Activated CD8-positive, alpha-beta T cell treated with anti-CD3 and anti-CD28 coated beads, Interleukin-2, amount 10 ng/mL, durations not matched to agents 7 days and 5 days (primary cell): ENCODE measurements around the gene XK. TPM values are rescaled to one million over a fixed set of nuclear protein-coding genes. Genes with fewer than 3 reads are reported as not detected.

ENCODE experiments used
- ATAC-seq: fragments of 150-1000 bp; cut with Tn5 transposase; one replicate; pipeline ENCODE4 v1.10.0; 2021; ENCODE audit warnings: moderate library complexity
- CTCF ChIA-PET: fragments of 350-600 bp; sonication (Branson Sonifier 250); formaldehyde crosslinking; loops from one replicate; lab custom pipeline; 2021; ENCODE audit warnings: antibody characterized with exemption; lab: Charles Lee
- POLR2A ChIA-PET: fragments of 350-600 bp; sonication (Branson Sonifier 250); formaldehyde crosslinking; loops from one replicate; lab custom pipeline; 2021; ENCODE audit warnings: antibody characterized with exemption; lab: Charles Lee
- DNase-seq: peaks from one replicate; pipeline ENCODE4 v3.0.0-alpha.2; 2020
- H3K27ac Mint-ChIP-seq: one replicate; pipeline ENCODE4 v1.8.0; 2021; ENCODE audit warnings: mild to moderate bottlenecking, mixed read lengths
- H3K27me3 Mint-ChIP-seq: one replicate; pipeline ENCODE4 v1.8.0; 2021; ENCODE audit warnings: low read depth, mixed read lengths
- H3K36me3 Mint-ChIP-seq: one replicate; pipeline ENCODE4 v1.8.0; 2021; ENCODE audit warnings: low read depth, mixed read lengths
- H3K4me1 Mint-ChIP-seq: one replicate; pipeline ENCODE4 v1.8.0; 2021; ENCODE audit warnings: low read depth, mixed read lengths
- H3K4me3 Mint-ChIP-seq: one replicate; pipeline ENCODE4 v1.8.0; 2021; ENCODE audit warnings: mild to moderate bottlenecking, mixed read lengths
- H3K9me3 Mint-ChIP-seq: one replicate; pipeline ENCODE4 v1.8.0; 2022; ENCODE audit warnings: mixed read lengths; ENCODE audit not compliant: insufficient read depth
- total RNA-seq, 2 experiments: library from RNA; stranded (reverse); gene quantifications; one replicate each; pipeline ENCODE4 v1.2.3, GENCODE V29; 2021

XK gene
- total RNA-seq, 2 experiments from 2014 or later, result not detected

- ChIA-PET CTCF (no interaction called here), POLR2A (no interaction called here)
- DNase-seq (no peak), ATAC-seq (no peak)
- H3K36me3 Mint-ChIP-seq, result no peaks in the 10 kb centered on the region
- H3K4me3 Mint-ChIP-seq, result no peak overlapping the region
- H3K9me3 Mint-ChIP-seq, result no peaks in the 10 kb centered on the region
- H3K27ac Mint-ChIP-seq, result no peak overlapping the region
- H3K27me3 Mint-ChIP-seq, result peaks cover 9% of the 10 kb centered on the region
- H3K4me1 Mint-ChIP-seq, result peaks cover 5% of the 10 kb centered on the region
Measured at GRCh38 chrX:37684973-37685372, 618 bp upstream of the XK start.

GRCh38 chrX:37686369-37686995 is 891 bp downstream of the XK start:
- peak overlapping the region; percentile 57 for H3K4me3 Mint-ChIP-seq
- no peak overlapping the region for H3K27ac Mint-ChIP-seq
- no peaks in the 10 kb centered on the region for H3K9me3 Mint-ChIP-seq
- peaks cover 5% of the 10 kb centered on the region for H3K4me1 Mint-ChIP-seq
- ATAC-seq (no peak), DNase-seq (no peak)
- ChIA-PET POLR2A (no interaction called here), CTCF (interaction anchor here (1.0 kb wide), 1 partner anchor 59 kb away, joined by 3 read pairs; no protein-coding TSS in a partner anchor)
- H3K27me3 Mint-ChIP-seq, result peaks cover 9% of the 10 kb centered on the region
- H3K36me3 Mint-ChIP-seq, result no peaks in the 10 kb centered on the region

- POLR2A ChIA-PET, result no interaction called here
Measured at GRCh38 chrX:37686996-37687395, 1.4 kb downstream of the XK start.

GRCh38 chrX:37690119-37690518 is 4.5 kb downstream of the XK start:
- Mint-ChIP-seq H3K9me3 (no peaks in the 10 kb centered on the region), H3K4me3 (no peak overlapping the region), H3K4me1 (peaks cover 5% of the 10 kb centered on the region), H3K27ac (no peak overlapping the region), H3K27me3 (peaks cover 10% of the 10 kb centered on the region), H3K36me3 (no peaks in the 10 kb centered on the region)
- ATAC-seq (no peak), DNase-seq (no peak)
- CTCF ChIA-PET, result no interaction called here
- POLR2A ChIA-PET, result no interaction called here

More at GRCh38 chrX:37686996-37687395, 1.4 kb downstream of the XK start:
- Mint-ChIP-seq H3K4me1 (peaks cover 5% of the 10 kb centered on the region), H3K36me3 (no peaks in the 10 kb centered on the region), H3K27me3 (peaks cover 9% of the 10 kb centered on the region), H3K9me3 (no peaks in the 10 kb centered on the region), H3K27ac (no peak overlapping the region), H3K4me3 (no peak overlapping the region)
- DNase-seq, result no peak
- CTCF ChIA-PET, result interaction anchor here (1.0 kb wide), 1 partner anchor 59 kb away, joined by 3 read pairs; no protein-coding TSS in a partner anchor
- no peak for ATAC-seq

- H3K36me3 Mint-ChIP-seq, result no peaks in the 10 kb centered on the region
- no peaks in the 10 kb centered on the region for H3K9me3 Mint-ChIP-seq
- no peak for ATAC-seq
- H3K4me3 Mint-ChIP-seq, result no peak overlapping the region
- no peak overlapping the region for H3K27ac Mint-ChIP-seq
- no peaks in the 10 kb centered on the region for H3K4me1 Mint-ChIP-seq
- ChIA-PET POLR2A (no interaction called here), CTCF (no interaction called here)
- peaks cover 2% of the 10 kb centered on the region for H3K27me3 Mint-ChIP-seq
- DNase-seq, result no peak
Measured at GRCh38 chrX:37692918-37693317, 7.3 kb downstream of the XK start.

GRCh38 chrX:37697169-37697760 is 11.7 kb downstream of the XK start:
- H3K9me3 Mint-ChIP-seq, result no peaks in the 10 kb centered on the region
- no peak for DNase-seq
- H3K27me3 Mint-ChIP-seq, result peaks cover 2% of the 10 kb centered on the region
- no peaks in the 10 kb centered on the region for H3K36me3 Mint-ChIP-seq
- H3K27ac Mint-ChIP-seq, result no peak overlapping the region
- CTCF ChIA-PET, result no interaction called here
- POLR2A ChIA-PET, result no interaction called here
- H3K4me3 Mint-ChIP-seq, result no peak overlapping the region
- ATAC-seq, result no peak
- no peaks in the 10 kb centered on the region for H3K4me1 Mint-ChIP-seq

GRCh38 chrX:37701588-37701987 is 16.0 kb downstream of the XK start:
- POLR2A ChIA-PET, result no interaction called here
- no peaks in the 10 kb centered on the region for H3K9me3 Mint-ChIP-seq
- ATAC-seq (no peak), DNase-seq (no peak)
- no peak overlapping the region for H3K4me3 Mint-ChIP-seq
- no peaks in the 10 kb centered on the region for H3K36me3 Mint-ChIP-seq
- no peak overlapping the region for H3K27ac Mint-ChIP-seq
- H3K27me3 Mint-ChIP-seq, result no peaks in the 10 kb centered on the region
- CTCF ChIA-PET, result no interaction called here
- no peaks in the 10 kb centered on the region for H3K4me1 Mint-ChIP-seq

GRCh38 chrX:37711991-37712390 is 26.4 kb downstream of the XK start:
- CTCF ChIA-PET, result no interaction called here
- H3K36me3 Mint-ChIP-seq, result no peaks in the 10 kb centered on the region
- POLR2A ChIA-PET, result no interaction called here
- DNase-seq (no peak), ATAC-seq (no peak)
- no peak overlapping the region for H3K4me3 Mint-ChIP-seq
- no peaks in the 10 kb centered on the region for H3K4me1 Mint-ChIP-seq
- no peaks in the 10 kb centered on the region for H3K27me3 Mint-ChIP-seq
- no peaks in the 10 kb centered on the region for H3K9me3 Mint-ChIP-seq
- H3K27ac Mint-ChIP-seq, result no peak overlapping the region

- no peak for ATAC-seq
- POLR2A ChIA-PET, result no interaction called here
Measured at GRCh38 chrX:37712458-37712857, 26.9 kb downstream of the XK start.

GRCh38 chrX:37714479-37714878 is 28.9 kb downstream of the XK start:
- ATAC-seq (no peak), DNase-seq (no peak)
- H3K27ac Mint-ChIP-seq, result no peak overlapping the region
- no peak overlapping the region for H3K4me3 Mint-ChIP-seq
- ChIA-PET POLR2A (no interaction called here), CTCF (no interaction called here)
- no peaks in the 10 kb centered on the region for H3K36me3 Mint-ChIP-seq
- peaks cover 3% of the 10 kb centered on the region for H3K27me3 Mint-ChIP-seq
- no peaks in the 10 kb centered on the region for H3K4me1 Mint-ChIP-seq
- H3K9me3 Mint-ChIP-seq, result no peaks in the 10 kb centered on the region

More at GRCh38 chrX:37712458-37712857, 26.9 kb downstream of the XK start:
- CTCF ChIA-PET, result no interaction called here
- Mint-ChIP-seq H3K9me3 (no peaks in the 10 kb centered on the region), H3K36me3 (no peaks in the 10 kb centered on the region), H3K27ac (no peak overlapping the region), H3K27me3 (no peaks in the 10 kb centered on the region), H3K4me1 (no peaks in the 10 kb centered on the region), H3K4me3 (no peak overlapping the region)
- no peak for DNase-seq

GRCh38 chrX:37716602-37717001 is 31.0 kb downstream of the XK start:
- Mint-ChIP-seq H3K9me3 (no peaks in the 10 kb centered on the region), H3K36me3 (no peaks in the 10 kb centered on the region), H3K4me1 (no peaks in the 10 kb centered on the region), H3K4me3 (no peak overlapping the region), H3K27ac (no peak overlapping the region), H3K27me3 (peaks cover 3% of the 10 kb centered on the region)
- no peak for ATAC-seq
- no peak for DNase-seq
- ChIA-PET CTCF (no interaction called here), POLR2A (no interaction called here)

GRCh38 chrX:37717708-37718107 is 32.1 kb downstream of the XK start:
- CTCF ChIA-PET, result interaction anchor here (0.6 kb wide), 1 partner anchor 221 kb away, joined by 3 read pairs; no protein-coding TSS in a partner anchor
- ATAC-seq (no peak), DNase-seq (no peak)
- Mint-ChIP-seq H3K27me3 (peaks cover 5% of the 10 kb centered on the region), H3K4me1 (no peaks in the 10 kb centered on the region), H3K9me3 (no peaks in the 10 kb centered on the region), H3K36me3 (no peaks in the 10 kb centered on the region), H3K27ac (no peak overlapping the region), H3K4me3 (no peak overlapping the region)
- POLR2A ChIA-PET, result no interaction called here
